ENCODE measurements around the gene KLHL5.
A peak's percentile ranks its signal among the peaks of the same experiment; 100 is the strongest.

The KLHL5 gene

DNA sequence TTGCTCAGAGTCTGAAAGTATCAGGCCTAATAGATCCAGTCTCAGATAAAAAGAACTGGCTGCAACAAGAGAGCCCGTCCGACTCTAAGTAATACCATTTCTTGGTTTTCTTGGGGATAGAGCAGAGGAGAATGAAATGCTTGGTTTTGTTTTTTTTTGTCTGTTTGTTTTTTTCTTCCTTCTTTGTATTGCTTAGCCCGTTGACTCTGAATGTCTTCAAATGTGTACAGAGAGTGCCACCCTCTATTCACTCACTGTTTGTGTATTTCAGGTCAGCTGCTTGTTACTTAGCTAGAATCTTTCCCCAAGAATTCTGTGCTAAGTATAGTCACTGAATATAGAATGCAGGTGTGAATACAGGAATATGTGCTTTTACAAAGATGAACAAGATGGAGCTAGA is 24.1 kb upstream of the KLHL5 start:
- no peak for TF ChIP-seq EZH2 (IDR thresholded peaks at IDR 0.05; ENCODE audit: borderline replicate concordance, low read depth, low read length, severe bottlenecking)
- no peak for TF ChIP-seq CTCF (IDR thresholded peaks at IDR 0.05; ENCODE audit: borderline replicate concordance, extremely low read depth, low read length, poor library complexity, severe bottlenecking)
- Histone ChIP-seq H3K27me3 (ENCODE audit: insufficient read depth, low read length, poor library complexity) (no peaks in the 10 kb centered on the region), H3K4me3 (ENCODE audit: low read depth in 1 of 2, low read length in 2 of 2) (no peak overlapping the region), H3K79me2 (ENCODE audit: insufficient read depth, low read length) (no peaks in the 10 kb centered on the region), H3K9ac (ENCODE audit: low read depth, low read length) (no peak overlapping the region), H3K4me1 (ENCODE audit: insufficient read depth, low read length) (peaks cover 3% of the 10 kb centered on the region; the same call in 1 of the 2 replicates), H4K20me1 (ENCODE audit: insufficient read depth, low read length) (no peaks in the 10 kb centered on the region), H3K9me3 (ENCODE audit: insufficient read depth, low read length, severe bottlenecking) (no peaks in the 10 kb centered on the region), H2AFZ (ENCODE audit: low read depth, low read length) (no peak overlapping the region), H3K27ac (ENCODE audit: low read length) (no peak overlapping the region), H3K4me2 (ENCODE audit: insufficient read depth, low read length) (no peak overlapping the region), H3K36me3 (ENCODE audit: insufficient read depth, low read length) (no peaks in the 10 kb centered on the region)
- no peak for DNase-seq
- ATAC-seq (ENCODE audit: insufficient read depth, low read depth): no peak

DNA sequence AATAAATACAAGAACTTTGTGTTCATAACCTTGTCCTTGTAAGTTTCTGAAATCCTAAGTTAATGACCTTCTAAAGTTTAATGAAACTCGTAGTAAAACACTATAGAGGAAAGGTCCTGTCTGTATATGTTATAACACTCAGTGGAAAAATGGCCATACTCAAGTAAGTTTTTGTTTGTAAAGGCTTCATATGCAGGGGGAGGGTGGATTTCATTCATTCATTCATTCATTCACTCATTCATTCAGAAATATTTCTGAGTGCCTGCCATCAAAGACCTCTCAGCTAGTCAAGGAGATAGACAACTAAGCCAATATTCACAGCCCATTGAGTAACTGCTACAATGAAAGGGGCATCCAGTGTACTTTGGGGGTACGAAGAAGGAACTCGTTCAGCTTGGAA is 22.9 kb upstream of the KLHL5 start:
- ATAC-seq (ENCODE audit: insufficient read depth, low read depth): no peak
- no peak for DNase-seq
- Histone ChIP-seq H3K36me3 (ENCODE audit: insufficient read depth, low read length) (no peaks in the 10 kb centered on the region), H3K4me1 (ENCODE audit: insufficient read depth, low read length) (peaks cover 13% of the 10 kb centered on the region), H4K20me1 (ENCODE audit: insufficient read depth, low read length) (no peaks in the 10 kb centered on the region), H3K9ac (ENCODE audit: low read depth, low read length) (no peak overlapping the region), H2AFZ (ENCODE audit: low read depth, low read length) (no peak overlapping the region), H3K27me3 (ENCODE audit: insufficient read depth, low read length, poor library complexity) (no peaks in the 10 kb centered on the region), H3K4me3 (ENCODE audit: low read depth in 1 of 2, low read length in 2 of 2) (no peak overlapping the region), H3K79me2 (ENCODE audit: insufficient read depth, low read length) (peaks cover 1% of the 10 kb centered on the region; the same call in 1 of the 2 replicates), H3K9me3 (ENCODE audit: insufficient read depth, low read length, severe bottlenecking) (no peaks in the 10 kb centered on the region), H3K27ac (ENCODE audit: low read length) (no peak overlapping the region), H3K4me2 (ENCODE audit: insufficient read depth, low read length) (no peak overlapping the region)
- TF ChIP-seq CTCF (IDR thresholded peaks at IDR 0.05; ENCODE audit: borderline replicate concordance, extremely low read depth, low read length, poor library complexity, severe bottlenecking): no peak
- TF ChIP-seq EZH2 (IDR thresholded peaks at IDR 0.05; ENCODE audit: borderline replicate concordance, low read depth, low read length, severe bottlenecking): no peak

GRCh38 chr4:39042366-39042765 is 19.7 kb upstream of the KLHL5 start:
- Histone ChIP-seq H3K4me3 (ENCODE audit: low read depth in 1 of 2, low read length in 2 of 2) (no peak overlapping the region), H3K27me3 (ENCODE audit: insufficient read depth, low read length, poor library complexity) (no peaks in the 10 kb centered on the region), H3K9ac (ENCODE audit: low read depth, low read length) (no peak overlapping the region), H3K36me3 (ENCODE audit: insufficient read depth, low read length) (no peaks in the 10 kb centered on the region), H2AFZ (ENCODE audit: low read depth, low read length) (0 out of 2 replicates have a peak overlapping the region, but pooled peaks have one; percentile 21), H3K9me3 (ENCODE audit: insufficient read depth, low read length, severe bottlenecking) (no peaks in the 10 kb centered on the region), H4K20me1 (ENCODE audit: insufficient read depth, low read length) (no peaks in the 10 kb centered on the region), H3K27ac (ENCODE audit: low read length) (no peak overlapping the region), H3K79me2 (ENCODE audit: insufficient read depth, low read length) (peaks cover 10% of the 10 kb centered on the region), H3K4me1 (ENCODE audit: insufficient read depth, low read length) (peaks cover 32% of the 10 kb centered on the region), H3K4me2 (ENCODE audit: insufficient read depth, low read length) (no peak overlapping the region)
- no peak for TF ChIP-seq CTCF (IDR thresholded peaks at IDR 0.05; ENCODE audit: borderline replicate concordance, extremely low read depth, low read length, poor library complexity, severe bottlenecking)
- no peak for TF ChIP-seq EZH2 (IDR thresholded peaks at IDR 0.05; ENCODE audit: borderline replicate concordance, low read depth, low read length, severe bottlenecking)
- ATAC-seq (ENCODE audit: insufficient read depth, low read depth) (no peak), DNase-seq (no peak)

Measured in DND-41 (cell line).